SK-N-SH treated with all-trans-retinoic acid at 6 μM for 48 hours (cell line): Measurements from ENCODE around the gene ULK4.

Experiments
- ARNTL ChIP-seq: fragments of 450-650 bp; formaldehyde crosslinking; IDR thresholded peaks from 2 replicates; pipeline ENCODE4 v1.5.0; 2020; ENCODE audit warnings: low read depth, mild to moderate bottlenecking, moderate library complexity, borderline replicate concordance
- BACH2 ChIP-seq: fragments of 250-450 bp; sonication (Bioruptor Pico); IDR thresholded peaks from 2 replicates; pipeline ENCODE4 v1.9.0; 2021; ENCODE audit warnings: mild to moderate bottlenecking, borderline replicate concordance
- PATZ1 ChIP-seq: fragments of 250-450 bp; sonication (Bioruptor Pico); IDR thresholded peaks from 2 replicates; pipeline ENCODE4 v1.8.0; 2020; ENCODE audit warnings: mild to moderate bottlenecking, moderate library complexity, borderline replicate concordance
- PPARA ChIP-seq: fragments of 250-450 bp; sonication (Bioruptor Pico); IDR thresholded peaks from 2 replicates; pipeline ENCODE4 v1.5.0; 2020; ENCODE audit warnings: mild to moderate bottlenecking, borderline replicate concordance
- RARB ChIP-seq: fragments of 250-450 bp; sonication (Bioruptor Pico); IDR thresholded peaks from 2 replicates; pipeline ENCODE4 v1.8.0; 2021; ENCODE audit warnings: mild to moderate bottlenecking, moderate library complexity
- SNAI2 ChIP-seq: fragments of 250-450 bp; sonication (Bioruptor Pico); IDR thresholded peaks from 2 replicates; pipeline ENCODE4 v1.5.0; 2020; ENCODE audit warnings: mild to moderate bottlenecking, moderate library complexity
- TOX ChIP-seq: fragments of 250-450 bp; sonication (Bioruptor Pico); IDR thresholded peaks from 2 replicates; pipeline ENCODE4 v1.8.0; 2021; ENCODE audit warnings: mild to moderate bottlenecking, moderate library complexity, borderline replicate concordance
- TSHZ2 ChIP-seq: fragments of 250-450 bp; sonication (Bioruptor Pico); IDR thresholded peaks from 2 replicates; pipeline ENCODE4 v1.5.0; 2020; ENCODE audit warnings: mild to moderate bottlenecking, moderate library complexity
- ZFP3 ChIP-seq: fragments of 250-450 bp; sonication (Bioruptor Pico); IDR thresholded peaks from 2 replicates; pipeline ENCODE4 v1.5.0; 2020; ENCODE audit warnings: mild to moderate bottlenecking, moderate library complexity
- TF ChIP-seq, protein P1 (sequence below): fragments of 250-450 bp; sonication (Bioruptor Pico); IDR thresholded peaks from 2 replicates; pipeline ENCODE4 v1.5.1; 2021; ENCODE audit warnings: mild to moderate bottlenecking, moderate library complexity

DNA sequence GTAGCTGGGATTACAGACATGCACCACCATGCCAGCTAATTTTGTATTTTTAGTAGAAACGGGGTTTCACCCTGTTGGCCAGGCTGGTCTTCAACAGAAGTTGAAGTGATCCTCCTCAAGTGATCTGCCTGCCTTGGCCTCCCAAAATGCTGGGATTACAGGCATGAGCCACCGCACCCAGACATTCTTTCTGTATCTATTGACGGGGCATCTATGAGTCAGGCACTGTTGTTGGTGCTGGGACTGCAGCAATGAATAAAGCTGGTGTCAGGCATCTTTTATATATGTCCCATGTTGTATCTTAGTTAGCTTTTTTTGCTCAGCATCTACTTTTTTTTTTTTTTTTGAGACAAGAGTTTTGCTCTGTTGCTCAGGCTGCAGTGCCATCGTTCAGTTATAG lies 47.6 kb upstream of the ULK4 start:
- TF ChIP-seq PATZ1 (no peak), ARNTL (no peak), TSHZ2 (no peak), RARB (CRISPR knock-in tag) (no peak), BACH2 (CRISPR knock-in tag) (no peak), SNAI2 (no peak), TOX (CRISPR knock-in tag) (no peak), PPARA (CRISPR knock-in tag) (no peak), ZFP3 (CRISPR knock-in tag) (no peak)
- TF ChIP-seq, protein P1, sequence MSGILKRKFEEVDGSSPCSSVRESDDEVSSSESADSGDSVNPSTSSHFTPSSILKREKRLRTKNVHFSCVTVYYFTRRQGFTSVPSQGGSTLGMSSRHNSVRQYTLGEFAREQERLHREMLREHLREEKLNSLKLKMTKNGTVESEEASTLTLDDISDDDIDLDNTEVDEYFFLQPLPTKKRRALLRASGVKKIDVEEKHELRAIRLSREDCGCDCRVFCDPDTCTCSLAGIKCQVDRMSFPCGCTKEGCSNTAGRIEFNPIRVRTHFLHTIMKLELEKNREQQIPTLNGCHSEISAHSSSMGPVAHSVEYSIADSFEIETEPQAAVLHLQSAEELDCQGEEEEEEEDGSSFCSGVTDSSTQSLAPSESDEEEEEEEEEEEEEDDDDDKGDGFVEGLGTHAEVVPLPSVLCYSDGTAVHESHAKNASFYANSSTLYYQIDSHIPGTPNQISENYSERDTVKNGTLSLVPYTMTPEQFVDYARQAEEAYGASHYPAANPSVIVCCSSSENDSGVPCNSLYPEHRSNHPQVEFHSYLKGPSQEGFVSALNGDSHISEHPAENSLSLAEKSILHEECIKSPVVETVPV (CRISPR knock-in tag): no peak
